Loucy (cell line): ENCODE data around the gene HEPN1.
"Not testable (repeated sequence)": the region's sequence is repeated elsewhere in the genome, so short reads cannot be mapped to it uniquely, and the experiment has no call there.

Source experiments
- H2AFZ ChIP-seq: fragments of 200-600 bp; sonication (generic); 2 replicates; pipeline ENCODE4 v1.6.0; 2016; ENCODE audit warnings: antibody characterized with exemption, mild to moderate bottlenecking, low read length, moderate library complexity
- H3F3A ChIP-seq: fragments of 200-600 bp; 2 replicates; pipeline ENCODE4 v1.6.0; 2016; ENCODE audit warnings: antibody characterized with exemption, low read depth, mild to moderate bottlenecking
- H3K27me3 ChIP-seq: fragments of 200-600 bp; sonication (generic); 2 replicates; pipeline ENCODE4 v1.6.1; 2014; ENCODE audit warnings: low read length, mild to moderate bottlenecking; ENCODE audit not compliant: insufficient read depth, poor library complexity, severe bottlenecking
- H3K36me3 ChIP-seq: fragments of 200-600 bp; sonication (generic); 2 replicates; pipeline ENCODE4 v1.6.1; 2016; ENCODE audit warnings: low read length; ENCODE audit not compliant: insufficient read depth
- H3K4me1 ChIP-seq: fragments of 200-600 bp; sonication (generic); 2 replicates; pipeline ENCODE4 v1.5.1; 2014; ENCODE audit warnings: low read length, mild to moderate bottlenecking; ENCODE audit not compliant: insufficient read depth, poor library complexity, severe bottlenecking
- H3K4me2 ChIP-seq: fragments of 200-600 bp; sonication (generic); 2 replicates; pipeline ENCODE4 v1.6.0; 2014; ENCODE audit warnings: antibody characterized with exemption, low read length, low read depth, mild to moderate bottlenecking; ENCODE audit not compliant: poor library complexity, severe bottlenecking
- H3K4me3 ChIP-seq: fragments of 200-600 bp; sonication (generic); 2 replicates; pipeline ENCODE4 v1.5.1; 2014; ENCODE audit warnings: low read length, mild to moderate bottlenecking, mixed read lengths; ENCODE audit not compliant: poor library complexity, severe bottlenecking
- H3K79me2 ChIP-seq: fragments of 200-600 bp; sonication (generic); 2 replicates; pipeline ENCODE4 v1.6.1; 2014; ENCODE audit warnings: low read length; ENCODE audit not compliant: insufficient read depth
- H3K9ac ChIP-seq: fragments of 200-600 bp; sonication (generic); 2 replicates; pipeline ENCODE4 v1.6.0; 2014; ENCODE audit warnings: mild to moderate bottlenecking, low read depth, low read length, moderate library complexity; ENCODE audit not compliant: poor library complexity, severe bottlenecking
- H3K9me2 ChIP-seq: fragments of 200-600 bp; sonication (generic); replicated peaks from 2 replicates; pipeline ENCODE4 v1.6.1; 2016; ENCODE audit warnings: low read depth, low read length, mixed read lengths
- H3K9me3 ChIP-seq: fragments of 200-600 bp; sonication (generic); 2 replicates; pipeline ENCODE4 v1.6.1; 2014; ENCODE audit warnings: mild to moderate bottlenecking, antibody characterized with exemption, low read length, low read depth; ENCODE audit not compliant: insufficient read depth
- H4K20me1 ChIP-seq: fragments of 200-600 bp; sonication (generic); 2 replicates; pipeline ENCODE4 v1.6.0; 2014; ENCODE audit warnings: antibody characterized with exemption, low read length, mild to moderate bottlenecking; ENCODE audit not compliant: insufficient read depth, poor library complexity, severe bottlenecking
- EZH2phosphoT487 ChIP-seq: fragments of 200-600 bp; IDR thresholded peaks from 2 replicates; pipeline ENCODE4 v1.6.1; 2018; ENCODE audit warnings: antibody characterized with exemption, mild to moderate bottlenecking, moderate library complexity, borderline replicate concordance
- TF ChIP-seq, protein P1 (sequence below): fragments of 200-600 bp; sonication (generic); conservative IDR thresholded peaks from 2 replicates; pipeline ENCODE4 v1.5.1; 2014; ENCODE audit warnings: mild to moderate bottlenecking, antibody characterized with exemption, low read length

The HEPN1 gene

DNA sequence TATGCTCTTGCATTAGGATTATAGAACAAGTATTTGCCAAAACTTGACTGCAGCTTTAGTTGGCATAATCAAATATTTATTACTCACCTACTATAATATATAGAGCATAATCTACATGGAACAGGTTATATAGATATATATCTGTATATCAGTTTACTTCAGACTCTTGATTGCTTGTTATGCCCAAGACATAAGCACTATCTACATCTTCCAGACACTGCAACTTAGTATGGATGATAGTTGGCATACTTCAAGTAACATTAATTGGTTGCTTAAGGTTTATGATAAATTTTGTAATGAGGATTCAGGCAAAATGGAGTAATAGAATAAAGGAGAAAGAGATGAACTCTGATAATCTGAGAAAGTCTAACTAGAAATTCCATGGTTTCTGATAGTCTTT, 36.0 kb downstream of the HEPN1 start:
- peaks cover 14% of the 10 kb centered on the region for H3F3A ChIP-seq
- no peaks in the 10 kb centered on the region for H3K36me3 ChIP-seq
- no peaks in the 10 kb centered on the region for H3K9me3 ChIP-seq
- H3K9me2 ChIP-seq: no peaks in the 10 kb centered on the region
- H4K20me1 ChIP-seq: peaks cover 7% of the 10 kb centered on the region
- TF ChIP-seq, protein P1, sequence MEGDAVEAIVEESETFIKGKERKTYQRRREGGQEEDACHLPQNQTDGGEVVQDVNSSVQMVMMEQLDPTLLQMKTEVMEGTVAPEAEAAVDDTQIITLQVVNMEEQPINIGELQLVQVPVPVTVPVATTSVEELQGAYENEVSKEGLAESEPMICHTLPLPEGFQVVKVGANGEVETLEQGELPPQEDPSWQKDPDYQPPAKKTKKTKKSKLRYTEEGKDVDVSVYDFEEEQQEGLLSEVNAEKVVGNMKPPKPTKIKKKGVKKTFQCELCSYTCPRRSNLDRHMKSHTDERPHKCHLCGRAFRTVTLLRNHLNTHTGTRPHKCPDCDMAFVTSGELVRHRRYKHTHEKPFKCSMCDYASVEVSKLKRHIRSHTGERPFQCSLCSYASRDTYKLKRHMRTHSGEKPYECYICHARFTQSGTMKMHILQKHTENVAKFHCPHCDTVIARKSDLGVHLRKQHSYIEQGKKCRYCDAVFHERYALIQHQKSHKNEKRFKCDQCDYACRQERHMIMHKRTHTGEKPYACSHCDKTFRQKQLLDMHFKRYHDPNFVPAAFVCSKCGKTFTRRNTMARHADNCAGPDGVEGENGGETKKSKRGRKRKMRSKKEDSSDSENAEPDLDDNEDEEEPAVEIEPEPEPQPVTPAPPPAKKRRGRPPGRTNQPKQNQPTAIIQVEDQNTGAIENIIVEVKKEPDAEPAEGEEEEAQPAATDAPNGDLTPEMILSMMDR: no peak
- TF ChIP-seq EZH2phosphoT487: no peak
- H3K9ac ChIP-seq: peak overlapping the region; percentile 98
- no peak overlapping the region for H2AFZ ChIP-seq
- no peaks in the 10 kb centered on the region for H3K27me3 ChIP-seq
- peak overlapping the region; percentile 85 for H3K4me2 ChIP-seq
- H3K4me1 ChIP-seq: peaks cover 77% of the 10 kb centered on the region
- H3K79me2 ChIP-seq: peaks cover 46% of the 10 kb centered on the region
- H3K4me3 ChIP-seq: peak overlapping the region; percentile 98

DNA sequence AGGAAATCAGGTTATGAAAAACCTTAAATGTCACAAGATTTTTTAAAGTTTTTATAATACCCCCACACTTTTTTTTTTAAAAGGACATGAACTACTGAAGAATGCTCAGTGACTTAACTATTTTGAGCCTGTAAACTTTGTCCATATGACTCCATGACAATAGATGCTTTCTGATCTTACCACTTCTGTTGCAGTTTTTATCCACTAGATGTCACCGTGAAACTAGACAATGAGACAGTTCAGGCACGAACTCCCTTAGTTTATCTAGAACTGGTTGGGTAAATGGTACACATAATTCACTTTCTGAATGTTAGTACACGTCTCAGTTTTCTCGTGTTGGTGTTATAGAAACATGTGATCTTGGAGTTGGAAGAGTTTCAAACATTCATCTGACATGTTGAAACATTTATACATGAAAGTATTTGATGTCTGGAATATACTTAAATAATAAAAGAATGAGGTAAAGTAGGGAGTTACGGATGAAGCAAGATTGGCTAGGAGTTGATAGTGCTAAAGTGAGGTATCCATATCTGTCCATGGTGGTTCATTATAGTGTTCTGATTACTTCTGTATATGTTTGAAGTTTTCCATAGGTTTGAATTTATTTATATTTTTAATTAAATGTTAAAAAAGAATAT, 43.0 kb downstream of the HEPN1 start:
- TF ChIP-seq, protein P1: peak; percentile 86
- no peak for TF ChIP-seq EZH2phosphoT487
- Histone ChIP-seq H3K4me1 (peaks cover 19% of the 10 kb centered on the region), H3K27me3 (no peaks in the 10 kb centered on the region), H3K9me3 (no peaks in the 10 kb centered on the region), H3K9me2 (no peaks in the 10 kb centered on the region), H3K9ac (no peak overlapping the region), H2AFZ (no peak overlapping the region), H3K79me2 (0 out of 2 replicates have a peak, but pooled peaks cover 10% of the 10 kb centered on the region), H3K4me2 (no peak overlapping the region), H3K4me3 (no peak overlapping the region), H4K20me1 (no peaks in the 10 kb centered on the region), H3K36me3 (no peaks in the 10 kb centered on the region), H3F3A (no peaks in the 10 kb centered on the region)

DNA sequence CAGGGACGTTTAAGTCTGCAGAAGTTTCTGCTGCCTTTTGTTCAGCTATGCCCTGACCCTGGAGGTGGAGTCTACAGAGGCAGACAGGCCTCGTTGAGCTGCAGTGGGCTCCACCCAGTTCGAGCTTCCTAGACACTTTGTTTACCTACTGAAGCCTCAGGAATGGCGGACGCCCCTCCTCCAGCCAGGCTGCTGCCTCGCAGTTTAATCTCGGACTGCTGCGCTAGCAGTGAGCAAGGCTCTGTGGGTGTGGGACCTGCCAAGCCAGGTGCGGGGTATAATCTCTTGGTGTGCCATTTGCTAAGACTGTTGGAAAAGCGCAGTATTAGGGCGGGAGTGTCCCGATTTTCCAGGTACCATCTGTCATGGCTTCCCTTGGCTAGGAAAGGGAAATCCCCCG, 49.1 kb downstream of the HEPN1 start:
- not testable (repeated sequence) for H3K4me3 ChIP-seq, H3K4me2 ChIP-seq, H3K79me2 ChIP-seq, H3K27me3 ChIP-seq, H3K9ac ChIP-seq, H3F3A ChIP-seq, H3K9me2 ChIP-seq, H3K9me3 ChIP-seq, H4K20me1 ChIP-seq, H3K4me1 ChIP-seq, H2AFZ ChIP-seq
- H3K36me3 ChIP-seq: peaks cover 22% of the 10 kb centered on the region; the same call in 1 of the 2 replicates
